Neuronal stem cell (in vitro differentiated cells): ENCODE data around the gene RNF25.

Source experiments
- DNase-seq: peaks from one replicate; pipeline ENCODE4 v3.0.0-alpha.2; 2013; ENCODE audit warnings: low spot score
- H2AFZ ChIP-seq: one replicate; pipeline ENCODE4 v1.6.1; 2013; ENCODE audit warnings: mild to moderate bottlenecking, low read length, inconsistent platforms
- H2AK5ac ChIP-seq: 2 replicates; pipeline ENCODE4 v1.6.1; 2013; ENCODE audit warnings: low read depth, mild to moderate bottlenecking, inconsistent platforms, low read length, moderate library complexity, mixed read lengths
- H2BK120ac ChIP-seq: 2 replicates; pipeline ENCODE4 v1.6.1; 2013; ENCODE audit warnings: low read depth, mild to moderate bottlenecking, inconsistent platforms, low read length, moderate library complexity, mixed read lengths
- H2BK12ac ChIP-seq: one replicate; pipeline ENCODE4 v1.6.1; 2013; ENCODE audit warnings: low read length, inconsistent platforms
- H2BK15ac ChIP-seq: 2 replicates; pipeline ENCODE4 v1.6.1; 2013; ENCODE audit warnings: mild to moderate bottlenecking, low read length, inconsistent platforms, mixed read lengths
- H2BK5ac ChIP-seq: one replicate; pipeline ENCODE4 v1.6.1; 2013; ENCODE audit warnings: inconsistent platforms, mild to moderate bottlenecking, low read length, moderate library complexity
- H3K14ac ChIP-seq: one replicate; pipeline ENCODE4 v1.6.1; 2013; ENCODE audit warnings: low read length, inconsistent platforms
- H3K18ac ChIP-seq: 2 replicates; pipeline ENCODE4 v1.6.1; 2013; ENCODE audit warnings: low read length, inconsistent platforms
- H3K23ac ChIP-seq: 2 replicates; pipeline ENCODE4 v1.6.1; 2013; ENCODE audit warnings: low read depth, mild to moderate bottlenecking, mixed read lengths, low read length, inconsistent platforms; ENCODE audit not compliant: poor library complexity
- H3K27ac ChIP-seq: replicated peaks from 3 replicates; pipeline ENCODE4 v1.5.1; 2013; ENCODE audit warnings: low read length, inconsistent platforms
- H3K27me3 ChIP-seq, 3 experiments: 2 replicates each; pipeline ENCODE4 v1.6.1; 2013; ENCODE audit warnings: low read length in 3 of 3, mild to moderate bottlenecking in 2 of 3, inconsistent platforms in 1 of 3, low read depth in 1 of 3, mixed read lengths in 1 of 3, moderate library complexity in 1 of 3; ENCODE audit not compliant: control insufficient read depth in 3 of 3, insufficient read depth in 3 of 3
- H3K36me3 ChIP-seq, 2 donors: replicated peaks in 1 of 2; 2 replicates each; pipeline ENCODE4 v1.6.1; 2013; ENCODE audit warnings: low read length in 2 of 2; ENCODE audit not compliant: control insufficient read depth in 2 of 2, insufficient read depth in 2 of 2
- H3K4ac ChIP-seq: 2 replicates; pipeline ENCODE4 v1.6.1; 2013; ENCODE audit warnings: inconsistent platforms, mild to moderate bottlenecking, low read length, moderate library complexity
- H3K4me1 ChIP-seq, 2 donors: 1 replicate in 1 of 2; 2 replicates in 1 of 2; pipeline ENCODE4 v1.6.1; 2013; ENCODE audit warnings: low read length in 2 of 2, low read depth in 1 of 2; ENCODE audit not compliant: control insufficient read depth in 2 of 2, insufficient read depth in 1 of 2
- H3K4me2 ChIP-seq: one replicate; pipeline ENCODE4 v1.6.1; 2013; ENCODE audit warnings: mild to moderate bottlenecking, low read length, inconsistent platforms; ENCODE audit not compliant: insufficient read depth, poor library complexity, severe bottlenecking
- H3K4me3 ChIP-seq, 2 donors: 2 replicates each; pipeline ENCODE4 v1.5.1; 2013; ENCODE audit warnings: low read length in 2 of 2, mild to moderate bottlenecking in 2 of 2, inconsistent platforms in 1 of 2, moderate library complexity in 1 of 2
- H3K79me1 ChIP-seq: one replicate; pipeline ENCODE4 v1.6.1; 2013; ENCODE audit warnings: low read depth, mild to moderate bottlenecking, inconsistent platforms, low read length, moderate library complexity
- H3K9ac ChIP-seq: one replicate; pipeline ENCODE4 v1.6.1; 2013; ENCODE audit warnings: mild to moderate bottlenecking, low read depth, low read length, inconsistent platforms; ENCODE audit not compliant: poor library complexity
- H3K9me3 ChIP-seq, 2 donors: replicated peaks in 1 of 2; 2 replicates each; pipeline versions ENCODE3 to v1.6.1; 2013; ENCODE audit warnings: low read length in 2 of 2, mild to moderate bottlenecking in 2 of 2, inconsistent platforms in 1 of 2, low read depth in 1 of 2, mixed read lengths in 1 of 2, moderate library complexity in 1 of 2; ENCODE audit not compliant: control insufficient read depth in 2 of 2, insufficient read depth in 1 of 2
- H4K8ac ChIP-seq: one replicate; pipeline ENCODE4 v1.6.1; 2013; ENCODE audit warnings: low read depth, mild to moderate bottlenecking, inconsistent platforms, low read length, moderate library complexity
- H4K91ac ChIP-seq: one replicate; pipeline ENCODE4 v1.6.1; 2013; ENCODE audit warnings: low read length, low read depth, mild to moderate bottlenecking, inconsistent platforms; ENCODE audit not compliant: poor library complexity
- whole genome bisulfite sequencing, 2 donors: extraction: QIAGEN DNeasy Blood & Tissue Kit; methylation state at CpG; one replicate each; pipeline ENCODE4 v1.1.7; 2013; ENCODE audit warnings: missing lambda C conversion rate in 2 of 2, mixed read lengths in 1 of 2; ENCODE audit not compliant: insufficient read length in 2 of 2, insufficient replicate concordance in 1 of 2; ENCODE audit errors: extremely low coverage in 2 of 2; 5-methylcytosine and 5-hydroxymethylcytosine counted together

The RNF25 gene

DNA sequence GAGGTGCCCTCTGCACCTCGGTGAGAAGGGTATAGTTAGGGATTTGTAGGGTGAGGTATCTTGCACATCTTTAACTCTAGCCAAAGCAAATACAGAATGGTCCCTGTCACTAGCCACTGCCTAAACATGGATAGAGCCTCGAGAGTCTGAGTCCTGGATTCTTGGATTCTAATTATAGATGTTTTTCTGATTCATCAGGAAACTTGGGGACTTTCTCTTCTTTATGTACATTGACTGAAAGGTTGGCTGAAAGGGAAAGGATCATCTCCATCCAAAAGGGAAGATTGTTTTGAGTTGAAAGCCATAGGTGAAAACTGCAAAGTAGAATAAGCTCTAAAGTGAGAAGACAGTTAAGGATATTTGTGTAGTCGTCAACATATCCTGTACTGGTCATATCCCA lies 8.3 kb upstream of the RNF25 start:
- no peak overlapping the region for H3K27ac ChIP-seq
- no peak overlapping the region for H3K18ac ChIP-seq
- H3K4me3 ChIP-seq = no peak overlapping the region
- no peak overlapping the region for H2BK5ac ChIP-seq
- H3K4me1 ChIP-seq = no peaks in the 10 kb centered on the region
- peaks cover 13 to 74% of the 10 kb centered on the region in 2 donors for H3K36me3 ChIP-seq
- H2BK15ac ChIP-seq = no peak overlapping the region
- H2BK12ac ChIP-seq = no peak overlapping the region
- DNase-seq = no peak
- no peaks in the 10 kb centered on the region for H3K79me1 ChIP-seq
- H3K4me2 ChIP-seq = no peak overlapping the region
- H2AK5ac ChIP-seq = no peak overlapping the region
- no peak overlapping the region for H4K91ac ChIP-seq
- H2BK120ac ChIP-seq = no peak overlapping the region
- no peak overlapping the region for H3K23ac ChIP-seq
- H3K27me3 ChIP-seq = no peaks in the 10 kb centered on the region
- no peaks in the 10 kb centered on the region for H3K9me3 ChIP-seq
- no peak overlapping the region for H4K8ac ChIP-seq
- H3K14ac ChIP-seq = no peak overlapping the region
- H2AFZ ChIP-seq = no peak overlapping the region
- no CpG with 5 or more reads among the region's 3 CpGs for WGBS, 2 donors
- H3K9ac ChIP-seq = no peak overlapping the region
- H3K4ac ChIP-seq = no peak overlapping the region

- Histone ChIP-seq H3K4me2 (no peak overlapping the region), H3K79me1 (no peaks in the 10 kb centered on the region), H2BK5ac (no peak overlapping the region), H2AK5ac (no peak overlapping the region), H3K27ac (no peak overlapping the region), H3K9me3 (no peaks in the 10 kb centered on the region), H3K4me1 (no peaks in the 10 kb centered on the region), H2AFZ (no peak overlapping the region), H4K8ac (no peak overlapping the region), H2BK15ac (no peak overlapping the region), H3K23ac (no peak overlapping the region), H3K18ac (no peak overlapping the region), H3K4ac (no peak overlapping the region), H3K4me3 (no peak overlapping the region), H2BK12ac (no peak overlapping the region), H3K36me3 (peaks cover 13 to 74% of the 10 kb centered on the region in 2 donors), H3K14ac (no peak overlapping the region), H3K27me3 (no peaks in the 10 kb centered on the region), H3K9ac (no peak overlapping the region), H4K91ac (no peak overlapping the region), H2BK120ac (no peak overlapping the region)
- WGBS, 2 donors = no CpG with 5 or more reads among the region's 4 CpGs
- DNase-seq = no peak
Measured at GRCh38 chr2:218679119-218679518, 7.3 kb upstream of the RNF25 start.

DNA sequence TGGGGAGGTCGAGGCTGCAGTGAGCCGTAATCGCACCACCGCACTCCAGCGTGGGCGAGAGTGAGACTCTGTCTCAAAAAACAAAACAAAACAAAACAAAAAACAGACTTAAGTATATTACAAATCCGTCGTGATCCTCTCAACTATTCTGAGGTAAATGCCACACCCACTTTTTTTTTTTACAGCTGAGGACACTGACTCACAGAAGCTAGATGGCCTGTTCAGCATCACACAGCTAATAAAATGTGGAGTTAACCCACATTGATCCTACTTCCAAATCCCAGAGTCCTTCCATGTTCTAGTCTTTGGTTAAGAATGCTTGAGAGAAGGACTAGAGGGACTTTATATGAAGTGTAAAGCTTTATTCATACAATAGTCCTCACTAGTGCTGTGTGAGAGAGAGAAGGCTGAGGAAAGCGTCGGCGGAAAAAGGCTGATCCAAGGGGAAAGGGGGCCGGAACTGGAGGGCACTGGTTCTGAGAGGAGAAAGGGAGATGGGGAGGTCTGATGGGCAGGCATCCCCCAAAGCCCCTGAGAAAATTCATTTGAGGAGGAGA lies 627 bp downstream of the RNF25 start:
- Histone ChIP-seq H3K9me3 (no peaks in the 10 kb centered on the region), H2BK12ac (no peak overlapping the region), H2BK5ac (no peak overlapping the region), H2AFZ (peak overlapping the region; percentile 88), H2BK15ac (no peak overlapping the region), H3K4me1 (peaks cover 0 to 2% of the 10 kb centered on the region in 2 donors), H4K8ac (no peak overlapping the region), H2AK5ac (no peak overlapping the region), H3K4ac (no peak overlapping the region), H3K4me3 (peak overlapping the region; percentile 93 to 95), H3K4me2 (peak overlapping the region; percentile 74), H3K27me3 (no peaks in the 10 kb centered on the region), H3K9ac (peak overlapping the region; percentile 88), H3K18ac (no peak overlapping the region), H3K36me3 (peaks cover 15 to 48% of the 10 kb centered on the region in 2 donors), H3K27ac (no peak overlapping the region), H3K79me1 (peaks cover 3% of the 10 kb centered on the region), H2BK120ac (no peak overlapping the region), H4K91ac (no peak overlapping the region), H3K23ac (no peak overlapping the region), H3K14ac (no peak overlapping the region)
- no peak for DNase-seq
- no CpG with 5 or more reads among the region's 12 CpGs for WGBS, 2 donors

DNA sequence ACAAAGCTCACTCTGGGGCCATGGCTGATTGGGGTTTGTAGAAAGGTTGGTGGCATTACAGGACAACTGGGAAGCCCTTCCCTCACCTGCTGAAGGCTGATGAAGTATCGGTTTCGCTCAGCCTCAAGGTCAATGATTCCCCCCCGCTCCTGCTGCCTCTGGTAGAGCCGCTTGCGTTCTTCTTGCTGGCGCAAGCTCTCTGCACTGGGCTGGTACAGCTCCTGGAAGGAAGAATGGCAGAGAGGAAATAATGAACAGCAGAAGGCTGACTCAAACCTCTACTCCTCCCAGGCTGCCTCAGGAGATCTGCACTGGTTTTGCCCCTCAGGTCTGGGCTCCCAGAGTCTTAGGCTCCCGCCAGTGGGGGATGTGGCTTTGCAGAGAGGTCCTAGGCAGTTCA lies 7.1 kb downstream of the RNF25 start:
- no peak overlapping the region for H2BK5ac ChIP-seq
- no CpG with 5 or more reads among the region's 7 CpGs for WGBS, 2 donors
- H2BK12ac ChIP-seq = no peak overlapping the region
- H3K23ac ChIP-seq = no peak overlapping the region
- peaks cover 49 to 86% of the 10 kb centered on the region in 2 donors for H3K36me3 ChIP-seq
- H3K4me1 ChIP-seq = peaks cover 2 to 4% of the 10 kb centered on the region in 2 donors
- no peak overlapping the region for H4K8ac ChIP-seq
- no peaks in the 10 kb centered on the region for H3K79me1 ChIP-seq
- H3K18ac ChIP-seq = no peak overlapping the region
- no peak overlapping the region for H2AK5ac ChIP-seq
- no peaks in the 10 kb centered on the region for H3K9me3 ChIP-seq
- no peak overlapping the region for H4K91ac ChIP-seq
- H3K27ac ChIP-seq = no peak overlapping the region
- no peak overlapping the region for H3K14ac ChIP-seq
- no peak overlapping the region for H2BK15ac ChIP-seq
- H3K4me3 ChIP-seq = no peak overlapping the region
- H2AFZ ChIP-seq = no peak overlapping the region
- H3K9ac ChIP-seq = no peak overlapping the region
- no peak overlapping the region for H2BK120ac ChIP-seq
- H3K4ac ChIP-seq = no peak overlapping the region
- H3K27me3 ChIP-seq = no peaks in the 10 kb centered on the region
- H3K4me2 ChIP-seq = no peak overlapping the region
- no peak for DNase-seq
